Activated gamma-delta T cell (primary cell): ENCODE measurements around the gene SNX27.

Source experiments
- DNase-seq: peaks from one replicate; lab custom pipeline; 2025; lab: John Stamatoyannopoulos, UW

SNX27 gene

DNA sequence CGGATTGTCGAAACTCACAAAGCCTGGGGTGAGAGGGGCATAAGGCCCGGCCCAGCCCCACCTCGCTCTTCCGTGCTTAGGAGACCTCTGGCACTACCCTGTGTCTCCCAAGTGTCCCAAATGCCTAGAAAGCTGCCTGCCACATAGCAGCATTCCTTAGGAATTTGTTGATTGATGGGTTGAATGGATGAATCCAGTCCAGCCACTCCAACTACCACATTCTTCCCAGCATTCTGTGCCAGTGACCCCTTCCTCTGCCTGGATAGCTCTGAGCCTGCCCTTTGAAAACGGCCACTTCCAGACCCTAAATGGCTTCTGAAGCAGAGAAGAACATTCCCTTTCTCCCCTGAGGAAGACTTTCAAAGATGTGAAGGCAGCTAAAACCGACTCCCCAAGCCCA is 93.3 kb downstream of the SNX27 start:
- DNase-seq, result no peak

DNA sequence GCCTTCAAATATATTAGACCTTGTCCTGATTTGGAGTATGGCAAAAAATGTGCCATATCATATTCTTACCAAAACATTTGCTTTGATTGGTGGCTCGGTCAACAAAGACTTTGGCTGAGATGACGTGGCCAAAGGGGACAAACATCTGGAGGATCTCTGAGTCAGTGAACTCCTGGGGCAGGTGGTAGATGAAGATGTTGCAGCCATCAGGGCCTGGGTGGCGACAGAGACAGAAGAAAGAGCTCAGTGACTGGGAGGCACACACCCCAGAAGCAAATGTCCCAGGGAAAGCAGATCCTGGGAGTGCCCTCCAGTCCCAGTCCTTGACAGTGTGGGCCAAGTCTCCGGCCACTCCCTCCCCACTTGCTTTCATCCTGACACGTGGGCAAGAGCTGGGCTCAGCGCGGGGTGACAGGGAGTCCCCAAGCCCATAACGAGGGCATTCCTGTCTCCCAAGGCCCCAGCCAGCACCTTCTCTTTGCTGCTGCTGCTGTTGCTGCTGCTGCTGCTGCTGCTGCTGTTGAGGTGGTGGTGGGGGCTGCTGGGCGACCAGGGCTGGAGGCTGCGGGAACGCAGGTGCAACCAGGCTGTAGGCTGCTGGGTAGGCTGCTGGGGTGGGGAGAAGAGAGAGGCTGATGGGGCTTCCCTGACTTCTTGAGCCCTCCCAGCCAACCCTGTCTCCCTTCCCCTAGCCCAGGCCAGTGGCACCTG is 94.1 kb downstream of the SNX27 start:
- no peak for DNase-seq

DNA sequence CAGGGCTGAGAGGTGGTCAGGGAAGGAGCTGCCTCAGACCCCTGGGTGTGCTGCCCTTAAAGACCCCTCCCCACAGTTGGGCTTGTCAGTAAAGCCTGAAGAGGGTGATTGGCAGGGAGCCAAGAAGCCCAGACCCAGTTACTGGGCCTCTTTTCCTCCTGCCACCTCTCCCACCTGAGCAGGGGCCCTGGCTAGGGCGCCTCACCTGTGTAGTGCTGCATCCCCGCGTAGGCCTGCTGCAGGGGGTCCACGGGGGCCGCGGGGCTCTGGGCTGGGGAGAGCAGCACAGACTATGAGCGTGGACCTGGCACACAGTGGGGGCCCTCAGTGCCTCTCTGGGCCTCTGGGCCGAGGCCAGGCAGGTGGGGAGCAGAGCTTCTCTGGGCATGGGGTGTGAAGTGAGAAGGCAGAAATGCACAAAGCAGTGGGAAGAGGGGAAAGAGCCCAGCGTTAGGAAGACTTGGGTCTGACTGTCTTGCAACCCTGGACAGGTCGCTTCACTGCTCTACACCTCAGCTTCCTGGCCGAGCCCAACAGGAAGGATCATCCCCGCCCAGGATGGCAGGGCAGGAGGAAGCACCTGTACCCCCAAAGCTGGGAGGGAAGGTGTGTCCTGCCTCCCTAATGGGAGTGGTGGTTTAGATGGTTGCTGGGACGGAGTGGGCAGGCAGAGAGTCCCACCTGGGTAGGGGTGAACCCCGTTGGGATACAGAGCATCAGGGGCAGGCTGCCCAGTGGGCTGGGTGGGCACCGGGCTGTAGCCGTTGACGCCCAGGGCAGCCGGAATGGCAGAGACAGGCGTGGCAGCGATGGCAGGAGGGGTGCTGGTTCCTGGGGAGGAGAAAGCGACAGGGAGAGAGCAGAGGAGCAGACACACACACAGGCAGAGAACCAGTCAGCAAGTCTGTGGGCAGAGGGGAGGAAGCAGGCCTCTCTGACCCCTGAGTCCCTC is 94.9 kb downstream of the SNX27 start:
- no peak for DNase-seq

DNA sequence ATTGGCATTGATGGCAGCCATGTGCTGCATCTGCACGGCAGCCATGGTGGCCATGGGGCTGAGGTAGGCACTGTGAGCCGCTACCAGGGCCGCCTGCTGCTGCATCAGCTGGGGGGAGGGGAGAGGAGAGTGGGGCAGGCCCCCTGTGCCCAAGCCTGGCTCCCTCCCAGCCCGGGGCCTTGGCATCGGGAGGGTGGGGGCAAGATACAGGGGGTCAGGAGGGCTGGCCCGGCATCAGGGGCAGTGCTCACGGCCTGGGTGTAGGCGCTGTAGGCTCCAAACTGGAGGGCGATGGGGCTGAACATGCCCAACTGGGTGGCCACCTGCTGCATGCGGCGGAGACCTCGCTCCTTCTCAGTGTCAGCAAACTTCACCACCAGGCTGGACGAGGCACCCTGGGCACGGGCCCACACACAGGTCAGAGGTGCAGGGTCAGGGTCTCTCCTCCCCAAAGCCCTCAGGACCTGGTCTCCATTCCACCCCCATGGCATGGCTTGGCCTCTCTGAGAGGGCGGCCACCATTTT is 95.8 kb downstream of the SNX27 start:
- DNase-seq, result no peak

DNA sequence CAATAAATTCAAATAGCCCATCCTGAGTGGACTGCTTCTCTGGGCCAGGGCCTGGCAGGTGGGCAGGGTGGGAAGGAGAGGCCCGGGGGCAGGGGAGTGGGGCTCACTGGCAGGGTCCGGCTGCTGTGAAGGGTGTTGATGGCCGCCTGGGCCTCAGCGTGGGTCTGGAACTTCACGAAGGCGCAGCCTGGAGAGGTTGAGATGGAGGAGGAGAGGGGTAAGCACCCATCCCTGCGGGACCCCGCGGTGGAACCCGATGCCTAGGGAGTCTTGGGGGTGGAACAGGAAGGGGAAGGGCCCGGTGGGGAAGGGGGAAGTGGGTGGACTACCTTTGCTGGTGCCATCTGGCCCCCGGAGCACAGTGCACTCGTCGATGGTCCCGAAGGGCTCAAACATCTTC is 97.0 kb downstream of the SNX27 start:
- no peak for DNase-seq

DNA sequence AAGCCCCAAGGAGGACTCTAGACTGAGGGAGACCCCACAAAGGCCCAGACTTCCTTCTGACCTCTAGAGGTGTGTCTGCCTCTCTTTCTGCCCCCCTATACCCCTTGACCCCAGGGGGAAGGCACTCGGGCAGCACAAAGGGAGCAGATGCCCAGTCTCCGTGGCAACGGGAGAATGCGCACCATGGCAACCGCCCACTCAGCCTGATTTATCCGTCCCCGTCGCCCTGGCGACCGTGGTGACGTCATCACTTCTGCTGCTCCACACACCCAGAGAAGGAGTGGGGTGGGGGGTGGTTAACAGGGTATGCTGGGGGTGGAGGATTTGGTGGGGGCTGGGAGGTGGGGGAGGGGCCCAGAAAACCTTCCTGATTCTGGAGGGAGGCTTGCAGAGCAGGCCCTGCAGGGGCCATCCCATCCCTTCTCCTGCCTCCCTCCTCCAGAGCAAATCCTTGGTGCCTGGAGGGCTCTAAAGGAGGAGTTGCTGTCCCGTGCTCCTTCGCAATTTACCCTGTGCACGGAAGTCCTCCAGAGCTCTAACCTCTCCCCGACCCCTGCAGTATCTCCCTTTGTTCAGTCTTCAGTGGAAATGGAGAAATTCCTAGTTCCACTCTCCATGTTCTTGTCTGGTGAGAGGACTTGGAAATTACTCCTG is 98.5 kb downstream of the SNX27 start:
- no peak for DNase-seq

DNA sequence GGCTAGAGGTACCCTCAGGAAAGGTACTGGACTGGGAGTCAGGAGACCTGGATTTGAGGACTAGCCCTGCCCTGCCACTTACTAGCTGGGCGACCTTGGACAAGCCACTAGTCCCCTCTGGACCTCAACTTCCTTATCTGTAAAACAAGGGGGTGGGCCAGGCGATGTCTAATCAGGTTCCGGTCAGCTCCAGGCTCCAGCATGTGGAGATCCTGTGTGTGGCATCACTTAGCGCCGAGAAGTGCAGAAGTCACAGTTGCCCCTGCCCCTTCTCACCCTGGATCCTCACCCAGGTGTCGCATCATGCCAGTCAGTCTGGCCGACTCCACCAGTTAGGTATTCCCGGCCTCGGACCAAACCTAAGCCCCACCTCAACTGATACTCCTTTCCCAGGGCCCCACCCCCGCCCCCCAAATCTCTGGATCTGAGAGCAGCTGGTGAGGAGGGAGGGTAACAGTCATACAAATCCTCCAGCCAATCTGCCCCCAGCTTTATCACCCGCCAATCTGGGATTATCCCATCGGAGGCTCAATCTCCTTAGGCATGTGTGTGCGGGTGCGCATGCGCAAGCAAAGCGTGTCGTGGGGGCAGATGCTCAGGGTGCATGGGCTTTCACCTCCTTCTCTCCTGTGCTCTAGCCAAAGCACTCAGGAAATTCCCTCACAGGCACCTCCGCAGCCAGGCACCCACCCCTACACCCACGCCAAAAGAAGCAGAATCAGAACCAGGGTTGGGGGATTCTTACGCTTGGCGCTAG is 99.4 kb downstream of the SNX27 start:
- no peak for DNase-seq

DNA sequence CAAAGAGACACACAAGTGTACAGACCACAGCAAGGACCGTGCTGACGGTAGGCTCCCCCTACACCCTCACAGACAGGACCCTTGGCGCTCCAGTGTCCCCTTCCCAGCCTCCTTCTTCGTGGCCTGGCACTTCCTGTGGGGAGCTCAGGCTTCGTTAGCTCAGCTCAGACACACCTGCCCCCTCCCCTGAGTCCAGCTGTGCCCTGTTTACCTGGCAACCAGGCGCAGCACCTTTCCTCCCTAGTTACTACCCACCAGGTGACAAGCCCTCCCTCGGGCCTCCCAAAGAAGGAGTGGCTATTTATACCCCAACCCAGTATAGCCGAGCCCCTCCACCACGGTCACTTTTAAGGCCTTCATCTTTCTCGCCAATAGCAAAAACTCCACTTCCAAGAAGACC is 100.1 kb downstream of the SNX27 start:
- no peak for DNase-seq

DNA sequence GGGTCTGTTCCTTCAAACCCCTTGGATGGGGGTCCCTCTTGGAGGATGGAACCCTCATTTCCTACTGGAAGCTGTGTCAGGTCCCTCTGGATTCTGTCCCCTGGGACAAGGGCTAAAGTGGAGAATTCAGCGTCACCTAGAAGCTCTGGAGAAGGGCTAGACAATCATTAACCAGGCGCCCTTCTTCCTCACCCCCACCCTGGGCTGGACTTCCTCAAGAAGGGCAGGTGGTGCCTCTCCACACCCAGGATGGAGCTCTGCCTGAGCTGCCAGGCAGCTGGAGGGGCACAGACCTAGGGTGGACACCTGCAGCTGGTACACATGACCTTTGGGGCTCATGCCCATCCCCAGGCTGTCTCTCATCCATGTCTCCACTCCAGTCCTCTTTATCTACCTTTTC is 101.2 kb downstream of the SNX27 start:
- no peak for DNase-seq

DNA sequence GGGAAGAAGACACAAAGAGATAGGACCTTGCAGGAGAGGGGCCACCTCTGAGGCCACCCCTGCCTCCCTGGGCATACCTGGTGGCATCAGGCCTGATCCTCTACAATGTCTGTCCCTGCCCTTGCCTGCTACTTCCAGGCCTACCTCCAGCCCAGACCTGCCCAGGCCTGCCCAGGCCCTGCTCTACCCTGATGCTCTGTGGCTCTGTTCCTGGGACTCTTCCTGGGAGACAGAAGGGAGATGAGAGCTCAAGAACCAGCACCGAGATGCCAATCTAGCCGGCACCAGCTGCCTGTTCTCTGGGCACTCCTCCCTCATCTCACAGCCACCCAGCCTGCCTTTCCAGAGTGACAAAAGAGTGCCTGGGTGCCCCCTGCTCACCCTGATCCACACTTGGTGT is 102.0 kb downstream of the SNX27 start:
- DNase-seq, result no peak

DNA sequence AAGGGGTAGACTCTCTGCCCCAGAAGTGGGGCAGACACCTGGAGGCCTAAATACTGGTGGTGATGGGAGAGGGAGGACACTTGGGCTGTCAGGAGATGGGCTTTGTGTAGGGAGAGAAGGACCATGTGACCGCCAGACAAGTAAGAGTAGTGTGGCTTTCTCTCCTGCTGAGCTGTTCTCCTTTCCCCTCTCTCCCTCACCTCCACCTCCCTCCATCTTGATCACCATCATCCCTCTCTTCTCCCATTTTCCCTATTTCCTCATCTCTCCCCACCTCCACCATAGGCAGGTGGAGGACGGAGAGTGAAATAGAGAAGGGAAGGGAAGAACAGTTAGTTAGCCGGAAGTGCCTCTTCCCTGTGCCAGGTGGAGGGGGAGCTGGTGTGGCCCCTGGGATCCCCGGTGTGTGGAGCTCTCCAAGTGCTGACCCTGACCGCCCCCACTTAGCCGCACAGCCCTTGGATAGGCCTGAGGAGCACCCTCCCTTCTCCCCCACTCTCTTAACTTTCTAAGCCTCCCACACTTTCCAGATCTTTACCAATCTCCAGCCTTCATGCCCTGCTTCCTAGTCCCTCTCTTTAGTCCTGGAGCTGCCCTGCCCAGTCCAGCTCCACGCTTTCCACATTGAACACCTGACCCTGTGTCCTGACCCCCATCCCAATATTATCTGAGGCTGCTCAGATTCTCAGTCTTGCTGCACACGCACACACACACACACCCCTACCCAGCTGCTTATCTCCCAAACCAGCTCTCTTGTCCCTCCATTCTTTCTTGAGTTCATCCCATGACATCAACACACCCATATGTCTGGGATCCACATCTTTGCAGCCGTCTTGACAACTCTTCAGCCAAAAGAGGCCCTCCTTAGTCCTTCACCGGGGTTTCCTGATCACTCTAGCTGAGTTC is 103.2 kb downstream of the SNX27 start:
- no peak for DNase-seq

DNA sequence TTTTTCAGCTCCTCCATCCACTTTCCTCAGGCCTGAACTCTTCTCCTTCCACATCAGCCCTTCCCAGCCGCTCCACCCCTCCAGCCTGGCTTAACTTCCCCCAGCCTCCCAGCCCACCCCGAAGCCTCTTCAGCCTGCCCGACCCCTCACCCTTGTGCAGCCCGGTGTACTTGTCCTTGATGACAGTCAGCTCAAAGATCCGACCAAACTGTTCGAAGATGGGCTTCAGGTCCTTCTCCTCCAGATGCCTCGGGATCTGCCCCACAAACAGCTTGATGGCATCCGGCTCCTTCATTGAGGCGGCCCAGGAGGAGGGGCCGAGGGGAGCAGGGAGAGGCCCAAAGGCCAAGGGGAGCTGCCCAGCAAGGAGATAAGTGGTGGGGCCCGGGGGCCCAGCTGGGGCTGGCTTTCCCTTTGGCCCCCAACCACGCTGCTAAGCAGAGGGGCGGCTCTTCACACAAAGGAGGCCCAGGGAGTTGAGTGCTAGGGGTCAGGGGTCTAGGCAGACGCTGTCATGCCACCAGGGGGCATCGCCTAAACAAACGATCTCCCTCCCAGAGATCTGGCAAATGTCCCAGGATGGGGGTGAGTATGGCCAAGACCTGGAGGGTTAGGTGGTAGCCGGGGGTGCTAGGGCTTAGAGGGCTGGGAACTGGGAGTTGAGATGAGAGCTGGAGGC is 104.0 kb downstream of the SNX27 start:
- no peak for DNase-seq

DNA sequence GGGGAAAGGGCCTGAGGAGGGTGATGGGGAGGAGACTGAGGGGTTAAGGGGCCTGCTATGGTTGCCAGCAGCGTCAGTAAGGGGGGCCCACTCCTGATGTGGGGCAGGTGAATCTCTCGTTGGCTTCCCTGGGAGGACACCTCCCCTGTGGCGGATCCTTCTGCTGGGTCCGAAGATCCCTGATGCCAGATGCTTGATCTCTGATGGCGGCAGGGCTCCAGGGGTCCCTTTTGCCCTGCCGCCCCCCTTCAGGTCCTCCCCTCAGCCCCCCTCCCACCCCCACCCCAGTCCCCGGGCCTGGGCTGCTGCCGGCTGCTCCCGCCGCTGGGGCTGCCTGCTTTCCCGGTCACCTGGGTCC is 104.5 kb downstream of the SNX27 start:
- DNase-seq, result no peak

DNA sequence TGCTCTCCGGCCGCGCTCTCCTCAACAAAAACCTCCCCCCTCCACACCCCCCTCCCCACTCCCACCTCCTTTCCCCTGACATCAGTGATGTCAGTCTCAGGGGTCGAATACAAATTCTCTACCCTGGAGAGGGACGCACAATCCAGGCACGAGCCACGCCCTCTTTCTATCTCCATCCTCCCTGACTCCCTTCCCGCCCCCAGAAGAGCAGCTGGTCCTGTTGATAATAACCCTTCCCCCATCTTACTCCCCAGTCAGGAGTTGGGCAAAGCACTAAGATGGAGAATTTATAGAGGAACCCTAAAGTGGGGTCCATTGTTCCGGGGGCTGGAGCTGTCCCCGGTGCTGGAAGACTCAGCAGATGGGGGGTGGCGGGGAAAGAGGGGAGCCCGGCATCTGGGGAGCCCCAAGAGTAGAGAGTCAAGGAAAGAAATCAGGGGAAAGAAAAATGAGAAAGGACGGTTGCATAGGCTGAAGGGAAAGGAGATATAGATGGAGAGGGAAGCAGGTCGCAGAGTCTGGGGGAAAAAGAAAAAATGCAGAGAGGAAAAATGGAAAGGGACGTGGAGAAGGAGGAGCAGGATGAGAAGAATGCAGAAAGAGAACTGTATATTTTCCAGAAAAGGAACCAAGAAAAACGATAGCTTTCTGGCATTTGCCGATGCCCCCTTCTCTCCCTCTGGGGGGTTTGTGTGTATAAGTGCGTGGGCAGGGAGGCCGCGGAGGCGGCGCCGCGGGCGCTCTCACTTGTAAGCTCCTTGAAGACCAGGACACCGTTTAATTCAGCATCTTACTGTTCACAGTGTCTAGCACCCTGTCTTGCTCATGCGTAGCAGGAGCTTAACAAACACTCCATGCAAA is 105.2 kb downstream of the SNX27 start, which contains the start of gene CELF3:
CELF3 (minus strand) TSS at position 33 of the 861 bp plus-strand sequence. CDS start 783 bp downstream, outside the sequence.
- no peak for DNase-seq

DNA sequence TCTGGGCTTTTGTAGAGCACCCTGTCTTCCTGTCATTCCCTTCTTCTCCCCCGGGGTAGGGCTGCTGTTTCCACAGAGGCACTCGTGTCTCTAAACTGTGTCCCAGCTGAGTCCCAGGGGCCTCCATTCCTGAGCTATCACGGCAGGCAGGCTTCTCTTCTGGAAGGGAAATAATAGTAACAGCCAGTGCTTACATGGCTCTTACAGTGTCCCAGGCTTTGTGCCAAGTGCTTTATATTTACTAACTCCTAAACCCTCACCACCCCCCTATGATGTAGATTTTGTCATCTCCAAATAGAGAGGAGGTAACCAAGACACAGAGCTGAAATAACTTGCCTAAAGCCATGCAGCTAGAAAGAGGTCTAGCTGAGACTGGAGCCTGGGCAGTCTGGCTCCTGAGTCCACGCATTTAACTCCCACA is 106.2 kb downstream of the SNX27 start:
- DNase-seq, result no peak

DNA sequence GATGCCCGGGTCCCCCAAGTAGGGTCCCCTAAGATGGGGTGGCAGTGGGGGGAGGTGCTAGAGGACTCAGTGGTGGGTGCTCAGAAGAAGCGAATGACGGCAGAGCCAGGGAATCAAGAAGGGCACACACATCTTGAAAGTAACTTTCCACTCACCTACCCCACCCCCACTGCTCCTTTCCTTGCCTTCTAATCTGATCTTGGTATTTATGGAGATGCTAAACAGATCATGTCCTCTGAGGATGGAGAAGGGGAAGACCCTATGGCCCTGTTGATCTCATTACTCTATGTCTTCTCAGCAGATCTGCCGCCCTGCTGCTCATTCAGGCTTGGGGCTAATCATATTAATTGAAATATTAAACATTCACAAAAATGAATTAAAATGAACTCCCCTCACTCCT is 106.8 kb downstream of the SNX27 start:
- DNase-seq, result no peak

DNA sequence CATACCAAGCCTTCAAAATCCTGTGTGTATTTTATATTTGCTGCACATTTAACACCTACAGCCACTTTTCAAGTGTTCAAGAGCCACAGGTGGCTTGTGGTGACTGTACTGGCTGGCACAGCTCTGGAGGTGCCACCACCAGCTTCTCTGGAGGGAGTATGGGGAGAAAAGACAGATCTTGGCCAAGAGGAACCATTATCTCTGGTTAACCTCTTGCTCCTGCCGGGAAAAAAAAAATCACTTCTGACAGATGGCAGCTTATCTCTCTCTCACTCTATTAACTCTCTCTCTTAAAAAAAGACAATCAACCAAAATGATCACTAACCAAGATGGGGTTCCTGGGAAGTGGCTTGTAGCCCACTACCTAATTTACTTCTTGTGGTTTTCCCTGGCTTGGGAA is 108.3 kb downstream of the SNX27 start:
- no peak for DNase-seq

DNA sequence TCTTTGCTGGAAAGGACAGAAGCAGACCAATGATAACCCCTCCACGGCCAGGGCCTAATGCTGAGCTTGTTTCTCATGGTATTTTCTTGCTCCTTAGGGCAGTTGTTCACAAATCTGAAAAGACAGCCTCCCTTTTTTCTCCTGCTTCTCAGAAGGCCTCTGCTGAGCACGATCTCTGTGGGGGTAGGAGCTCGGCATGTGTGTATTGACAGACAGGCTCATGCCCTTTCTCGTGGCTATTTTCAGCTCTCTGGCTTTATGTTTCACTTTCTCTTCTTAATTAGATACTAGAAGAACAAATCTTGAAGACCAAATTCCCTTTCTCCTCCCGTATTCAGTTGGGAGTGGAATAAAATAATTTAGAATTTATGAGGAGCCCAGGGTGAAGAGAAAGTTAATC is 108.7 kb downstream of the SNX27 start:
- DNase-seq, result no peak
